ENCODE data around the gene OTOS. TPM values are rescaled to one million over a fixed set of nuclear protein-coding genes. Genes with fewer than 3 reads are reported as not detected.

OTOS gene
- total RNA-seq, 1 experiment from 2014 or later: not detected

DNA sequence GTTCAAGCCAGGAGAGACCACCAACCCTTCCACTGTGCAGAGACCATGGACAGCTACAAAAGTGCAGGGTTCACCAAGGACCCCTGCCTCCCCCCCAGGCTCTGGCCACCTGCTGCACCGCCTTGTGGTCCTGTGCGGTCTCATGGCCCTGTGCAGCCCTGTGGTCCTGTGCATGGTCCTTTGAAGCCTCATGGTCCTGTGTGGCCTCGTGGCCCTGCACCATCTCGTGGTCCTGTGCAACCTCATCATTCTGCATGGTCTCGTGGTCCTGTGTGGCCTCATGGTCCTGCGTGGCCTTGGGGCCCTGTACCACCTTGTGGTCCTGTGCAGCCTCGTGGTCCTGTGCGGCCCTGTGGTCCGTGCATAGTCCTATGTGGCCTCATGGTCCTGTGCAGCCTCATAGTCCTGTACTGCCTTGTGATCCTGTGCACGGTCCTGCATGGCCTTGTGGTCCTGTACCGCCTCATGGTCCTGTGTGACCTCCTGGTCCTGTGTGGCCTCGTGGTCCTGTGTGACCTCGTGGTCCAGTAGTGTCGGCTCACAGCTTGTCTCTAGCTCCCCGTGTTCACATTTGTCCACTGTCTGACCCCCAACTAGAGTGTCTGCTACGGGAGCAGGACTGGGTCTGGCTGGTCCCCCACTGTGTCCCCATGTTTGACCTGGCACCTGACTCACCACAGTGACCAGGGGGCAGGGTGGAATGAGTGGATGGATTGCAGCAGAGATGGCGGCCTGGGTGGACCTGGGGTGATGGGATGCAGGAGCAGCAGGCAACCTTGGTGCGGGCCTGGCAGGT is 20.0 kb upstream of the OTOS start:
- Histone ChIP-seq H3K9me3 (ENCODE audit: control insufficient read depth in 1 of 2, insufficient read depth in 1 of 2, low read depth in 1 of 2, low read length in 2 of 2) (no peaks in the 10 kb centered on the region), H3K4me3 (replicated peaks in 1 of 2; ENCODE audit: low read depth in 1 of 2, low read length in 2 of 2) (no peak overlapping the region), H3K79me2 (ENCODE audit: insufficient read depth, low read length) (no peaks in the 10 kb centered on the region), H2AFZ (ENCODE audit: low read depth, low read length, poor library complexity, severe bottlenecking) (no peak overlapping the region), H3K9ac (ENCODE audit: low read length) (no peak overlapping the region), H3K27me3 (ENCODE audit: insufficient read depth, low read length) (no peaks in the 10 kb centered on the region; the same call in 1 of the 2 replicates), H3K27ac (ENCODE audit: low read depth, low read length) (no peak overlapping the region), H3K4me2 (ENCODE audit: low read length) (no peak overlapping the region), H3K4me1 (ENCODE audit: control insufficient read depth in 1 of 2, insufficient read depth in 2 of 2, low read length in 2 of 2) (no peaks in the 10 kb centered on the region), H3K9me2 (ENCODE audit: insufficient read depth) (no peaks in the 10 kb centered on the region), H3K36me3 (ENCODE audit: control insufficient read depth in 1 of 2, insufficient read depth in 2 of 2, low read length in 2 of 2) (no peaks in the 10 kb centered on the region), H4K20me1 (ENCODE audit: insufficient read depth) (no peaks in the 10 kb centered on the region)
- ATAC-seq: no peak
- no peak for TF ChIP-seq ZNF274 (IDR thresholded peaks at IDR 0.05; ENCODE audit: low read depth, low read length)
- no peak for TF ChIP-seq EZH2phosphoT487 (IDR thresholded peaks at IDR 0.05; ENCODE audit: borderline replicate concordance)
- no peak for TF ChIP-seq SIN3A (IDR thresholded peaks at IDR 0.05; ENCODE audit: low read depth)
- no peak for TF ChIP-seq JUND (IDR thresholded peaks at IDR 0.05)
- no peak for TF ChIP-seq EGR1 (IDR thresholded peaks at IDR 0.05; ENCODE audit: low read depth)
- no peak for TF ChIP-seq CBX3 (IDR thresholded peaks at IDR 0.05; ENCODE audit: low read depth)
- no peak for TF ChIP-seq RAD21 (IDR thresholded peaks at IDR 0.05; ENCODE audit: low read depth)
- TF ChIP-seq, protein P1, sequence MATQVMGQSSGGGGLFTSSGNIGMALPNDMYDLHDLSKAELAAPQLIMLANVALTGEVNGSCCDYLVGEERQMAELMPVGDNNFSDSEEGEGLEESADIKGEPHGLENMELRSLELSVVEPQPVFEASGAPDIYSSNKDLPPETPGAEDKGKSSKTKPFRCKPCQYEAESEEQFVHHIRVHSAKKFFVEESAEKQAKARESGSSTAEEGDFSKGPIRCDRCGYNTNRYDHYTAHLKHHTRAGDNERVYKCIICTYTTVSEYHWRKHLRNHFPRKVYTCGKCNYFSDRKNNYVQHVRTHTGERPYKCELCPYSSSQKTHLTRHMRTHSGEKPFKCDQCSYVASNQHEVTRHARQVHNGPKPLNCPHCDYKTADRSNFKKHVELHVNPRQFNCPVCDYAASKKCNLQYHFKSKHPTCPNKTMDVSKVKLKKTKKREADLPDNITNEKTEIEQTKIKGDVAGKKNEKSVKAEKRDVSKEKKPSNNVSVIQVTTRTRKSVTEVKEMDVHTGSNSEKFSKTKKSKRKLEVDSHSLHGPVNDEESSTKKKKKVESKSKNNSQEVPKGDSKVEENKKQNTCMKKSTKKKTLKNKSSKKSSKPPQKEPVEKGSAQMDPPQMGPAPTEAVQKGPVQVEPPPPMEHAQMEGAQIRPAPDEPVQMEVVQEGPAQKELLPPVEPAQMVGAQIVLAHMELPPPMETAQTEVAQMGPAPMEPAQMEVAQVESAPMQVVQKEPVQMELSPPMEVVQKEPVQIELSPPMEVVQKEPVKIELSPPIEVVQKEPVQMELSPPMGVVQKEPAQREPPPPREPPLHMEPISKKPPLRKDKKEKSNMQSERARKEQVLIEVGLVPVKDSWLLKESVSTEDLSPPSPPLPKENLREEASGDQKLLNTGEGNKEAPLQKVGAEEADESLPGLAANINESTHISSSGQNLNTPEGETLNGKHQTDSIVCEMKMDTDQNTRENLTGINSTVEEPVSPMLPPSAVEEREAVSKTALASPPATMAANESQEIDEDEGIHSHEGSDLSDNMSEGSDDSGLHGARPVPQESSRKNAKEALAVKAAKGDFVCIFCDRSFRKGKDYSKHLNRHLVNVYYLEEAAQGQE (IDR thresholded peaks at IDR 0.05; ENCODE audit: low read depth): no peak
- TF ChIP-seq ZFX (IDR thresholded peaks at IDR 0.05): no peak
- TF ChIP-seq POLR2A (IDR thresholded peaks at IDR 0.05; ENCODE audit: borderline replicate concordance, extremely low read depth, insufficient read depth, insufficient read length): no peak
- TF ChIP-seq SRF (IDR thresholded peaks at IDR 0.05; ENCODE audit: low read depth): no peak
- TF ChIP-seq, protein P2, sequence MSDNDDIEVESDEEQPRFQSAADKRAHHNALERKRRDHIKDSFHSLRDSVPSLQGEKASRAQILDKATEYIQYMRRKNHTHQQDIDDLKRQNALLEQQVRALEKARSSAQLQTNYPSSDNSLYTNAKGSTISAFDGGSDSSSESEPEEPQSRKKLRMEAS (IDR thresholded peaks at IDR 0.05): no peak
- TF ChIP-seq TCF7L2 (IDR thresholded peaks at IDR 0.05; ENCODE audit: borderline replicate concordance, extremely low read depth, insufficient read depth, insufficient read length): no peak
- TF ChIP-seq, protein P3, sequence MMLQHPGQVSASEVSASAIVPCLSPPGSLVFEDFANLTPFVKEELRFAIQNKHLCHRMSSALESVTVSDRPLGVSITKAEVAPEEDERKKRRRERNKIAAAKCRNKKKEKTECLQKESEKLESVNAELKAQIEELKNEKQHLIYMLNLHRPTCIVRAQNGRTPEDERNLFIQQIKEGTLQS (IDR thresholded peaks at IDR 0.05): no peak
- TF ChIP-seq, protein P4, sequence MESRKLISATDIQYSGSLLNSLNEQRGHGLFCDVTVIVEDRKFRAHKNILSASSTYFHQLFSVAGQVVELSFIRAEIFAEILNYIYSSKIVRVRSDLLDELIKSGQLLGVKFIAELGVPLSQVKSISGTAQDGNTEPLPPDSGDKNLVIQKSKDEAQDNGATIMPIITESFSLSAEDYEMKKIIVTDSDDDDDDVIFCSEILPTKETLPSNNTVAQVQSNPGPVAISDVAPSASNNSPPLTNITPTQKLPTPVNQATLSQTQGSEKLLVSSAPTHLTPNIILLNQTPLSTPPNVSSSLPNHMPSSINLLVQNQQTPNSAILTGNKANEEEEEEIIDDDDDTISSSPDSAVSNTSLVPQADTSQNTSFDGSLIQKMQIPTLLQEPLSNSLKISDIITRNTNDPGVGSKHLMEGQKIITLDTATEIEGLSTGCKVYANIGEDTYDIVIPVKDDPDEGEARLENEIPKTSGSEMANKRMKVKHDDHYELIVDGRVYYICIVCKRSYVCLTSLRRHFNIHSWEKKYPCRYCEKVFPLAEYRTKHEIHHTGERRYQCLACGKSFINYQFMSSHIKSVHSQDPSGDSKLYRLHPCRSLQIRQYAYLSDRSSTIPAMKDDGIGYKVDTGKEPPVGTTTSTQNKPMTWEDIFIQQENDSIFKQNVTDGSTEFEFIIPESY (IDR thresholded peaks at IDR 0.05; ENCODE audit: extremely low read depth, insufficient replicate concordance, low read length): no peak
- TF ChIP-seq YY1 (IDR thresholded peaks at IDR 0.05; ENCODE audit: extremely low read depth, insufficient replicate concordance, low read depth, low read length): no peak
- TF ChIP-seq POLR2AphosphoS5 (IDR thresholded peaks at IDR 0.05; ENCODE audit: low read depth, low read length): no peak
- no peak for TF ChIP-seq EZH2 (IDR thresholded peaks at IDR 0.05)
- no TSS peak for BruUV-seq (replicated peaks)
- RAD21 ChIA-PET (ENCODE audit: low non-redundant PET in 1 of 2, low total read pairs in 2 of 2, uncharacterized antibody in 2 of 2, unreplicated experiment in 2 of 2): no interaction called here
- intact Hi-C loops (cut with micrococcal nuclease): no loop called here
- POLR2A ChIA-PET: no interaction called here
- CTCF ChIA-PET: no interaction called here
- DNase-seq (ENCODE audit: low read depth, low spot score): no peak

All from HCT116 (cell line).